Fibroblast of lung (primary cell): Measurements from ENCODE around the gene DNAH6. TPM values are rescaled to one million over a fixed set of nuclear protein-coding genes. Genes with fewer than 3 reads are reported as not detected.

Experiments used
- DNase-seq, 2 donors: peaks; one replicate each; pipeline versions ENCODE4 v3.0.0 to v3.0.0-alpha.2; 2010; ENCODE audit warnings: low read depth in 2 of 2
- H2AFZ ChIP-seq: 2 replicates; pipeline ENCODE4 v1.5.1; 2012; ENCODE audit warnings: low read length, control low read depth, inconsistent platforms
- H3K27ac ChIP-seq: 2 replicates; pipeline ENCODE4 v1.5.1; 2011; ENCODE audit warnings: low read length, control low read depth; ENCODE audit not compliant: insufficient read depth
- H3K27me3 ChIP-seq: 2 replicates; pipeline ENCODE4 v1.5.1; 2011; ENCODE audit warnings: mild to moderate bottlenecking, low read length; ENCODE audit not compliant: control insufficient read depth, insufficient read depth
- H3K36me3 ChIP-seq: 2 replicates; pipeline ENCODE4 v1.5.1; 2011; ENCODE audit warnings: low read length; ENCODE audit not compliant: control insufficient read depth, insufficient read depth
- H3K4me1 ChIP-seq: 2 replicates; pipeline ENCODE4 v1.5.1; 2011; ENCODE audit warnings: low read length; ENCODE audit not compliant: control insufficient read depth, insufficient read depth; ENCODE audit errors: extremely low read depth
- H3K4me2 ChIP-seq: 2 replicates; pipeline ENCODE4 v1.5.1; 2011; ENCODE audit warnings: low read length, control low read depth; ENCODE audit not compliant: insufficient read depth; ENCODE audit errors: extremely low read depth
- H3K4me3 ChIP-seq, 4 experiments: fragments of 200-600 bp in 1 of 4; sonication (generic) in 1 of 4; replicated peaks in 1 of 4; 2 replicates each; pipeline ENCODE4 v1.5.1; 2011 to 2016; ENCODE audit warnings: low read length in 4 of 4, low read depth in 3 of 4, mild to moderate bottlenecking in 3 of 4, control low read depth in 2 of 4, inconsistent platforms in 1 of 4, mixed read lengths in 1 of 4; ENCODE audit not compliant: insufficient read depth in 1 of 4; ENCODE audit errors: control extremely low read depth in 1 of 4
- H3K79me2 ChIP-seq: 2 replicates; pipeline ENCODE4 v1.5.1; 2012; ENCODE audit warnings: mild to moderate bottlenecking, low read length, inconsistent platforms; ENCODE audit not compliant: control insufficient read depth, insufficient read depth
- H3K9ac ChIP-seq: 2 replicates; pipeline ENCODE4 v1.5.1; 2011; ENCODE audit warnings: mild to moderate bottlenecking, low read length, control low read depth; ENCODE audit not compliant: insufficient read depth
- H3K9me3 ChIP-seq: 2 replicates; pipeline ENCODE4 v1.5.1; 2012; ENCODE audit warnings: low read depth, low read length; ENCODE audit not compliant: control insufficient read depth, insufficient read depth
- H4K20me1 ChIP-seq: 2 replicates; pipeline ENCODE4 v1.5.1; 2011; ENCODE audit warnings: low read length; ENCODE audit not compliant: control insufficient read depth, insufficient read depth; ENCODE audit errors: extremely low read depth
- CTCF ChIP-seq, 2 donors: IDR thresholded peaks in 1 of 2; conservative IDR thresholded peaks in 1 of 2; 1 replicate in 1 of 2; 2 replicates in 1 of 2; pipeline ENCODE4 v1.5.1; 2011 to 2012; ENCODE audit warnings: low read length in 2 of 2, control low read depth in 1 of 2, inconsistent platforms in 1 of 2, low read depth in 1 of 2, mild to moderate bottlenecking in 1 of 2
- EZH2 ChIP-seq: IDR thresholded peaks from 2 replicates; pipeline ENCODE4 v1.5.1; 2012; ENCODE audit warnings: low read length, control low read depth, mild to moderate bottlenecking; ENCODE audit errors: missing control alignments
- polyA plus RNA-seq, 2 donors: library from polyadenylated mRNA; depleted of rRNA in 1 of 2; stranded (reverse) in 1 of 2; unstranded in 1 of 2; fragments of >200 nt; gene quantifications; 2 replicates each; pipeline ENCODE4 v1.2.1, GENCODE V29; 2011 to 2012; ENCODE audit warnings: missing spikeins in 1 of 2
- total RNA-seq: library from RNA; depleted of rRNA; stranded (reverse); fragments of >200 nt; gene quantifications from 2 replicates; pipeline ENCODE4 v1.2.1, GENCODE V29; 2014

Gene DNAH6
- total and polyA plus RNA-seq, 2 donors (not counting 1 experiment from before 2014, with no cell fraction given) = under 0.01 to 0.01 TPM

- no peaks in the 10 kb centered on the region for H3K4me1 ChIP-seq
- no peak overlapping the region for H3K9ac ChIP-seq
- H4K20me1 ChIP-seq = no peaks in the 10 kb centered on the region
- no peak for TF ChIP-seq CTCF (conservative IDR thresholded peaks at IDR 0.05 in 1 of 2, IDR thresholded peaks at IDR 0.05 in 1 of 2; ENCODE audit: low read depth in 1 of 2, low read length in 2 of 2)
- TF ChIP-seq EZH2 = no peak
- H3K9me3 ChIP-seq = no peaks in the 10 kb centered on the region
- no peak overlapping the region for H3K4me2 ChIP-seq
- DNase-seq = no peak
- H3K4me3 ChIP-seq = no peak overlapping the region
- no peaks in the 10 kb centered on the region for H3K79me2 ChIP-seq
- H3K27ac ChIP-seq = no peak overlapping the region
- H3K36me3 ChIP-seq = no peaks in the 10 kb centered on the region
- no peaks in the 10 kb centered on the region for H3K27me3 ChIP-seq
- no peak overlapping the region for H2AFZ ChIP-seq
These were observed 21.0 kb downstream of the DNAH6 start for GRCh38 chr2:84537251-84537650.

GRCh38 chr2:84539729-84540128 is 23.4 kb downstream of the DNAH6 start:
- Histone ChIP-seq H3K79me2 (no peaks in the 10 kb centered on the region), H3K4me3 (no peak overlapping the region), H3K4me1 (no peaks in the 10 kb centered on the region), H3K36me3 (no peaks in the 10 kb centered on the region), H3K27ac (no peak overlapping the region), H2AFZ (no peak overlapping the region), H3K27me3 (no peaks in the 10 kb centered on the region), H3K4me2 (no peak overlapping the region), H3K9ac (no peak overlapping the region), H4K20me1 (no peaks in the 10 kb centered on the region), H3K9me3 (no peaks in the 10 kb centered on the region)
- DNase-seq = no peak
- TF ChIP-seq EZH2 (no peak), CTCF (conservative IDR thresholded peaks at IDR 0.05 in 1 of 2, IDR thresholded peaks at IDR 0.05 in 1 of 2; ENCODE audit: low read depth in 1 of 2, low read length in 2 of 2) (no peak)

- Histone ChIP-seq H3K4me1 (no peaks in the 10 kb centered on the region), H3K27ac (no peak overlapping the region), H3K9ac (no peak overlapping the region), H3K36me3 (no peaks in the 10 kb centered on the region), H3K4me3 (no peak overlapping the region), H3K9me3 (no peaks in the 10 kb centered on the region), H3K79me2 (no peaks in the 10 kb centered on the region), H2AFZ (no peak overlapping the region), H3K4me2 (no peak overlapping the region), H3K27me3 (no peaks in the 10 kb centered on the region), H4K20me1 (no peaks in the 10 kb centered on the region)
- no peak for TF ChIP-seq CTCF (conservative IDR thresholded peaks at IDR 0.05 in 1 of 2, IDR thresholded peaks at IDR 0.05 in 1 of 2; ENCODE audit: low read depth in 1 of 2, low read length in 2 of 2)
- no peak for TF ChIP-seq EZH2
- DNase-seq = no peak
These were observed 28.7 kb downstream of the DNAH6 start for GRCh38 chr2:84545005-84545404.
